ENCODE results near the gene MAP2K6. TPM values are rescaled to one million over a fixed set of nuclear protein-coding genes. Genes with fewer than 3 reads are reported as not detected.

Gene MAP2K6
- total and polyA plus RNA-seq, 2 of the 8 experiments (the other 6 are each of a cell fraction or from before 2014, with no cell fraction given), result 11.0 to 44.1 TPM

DNA sequence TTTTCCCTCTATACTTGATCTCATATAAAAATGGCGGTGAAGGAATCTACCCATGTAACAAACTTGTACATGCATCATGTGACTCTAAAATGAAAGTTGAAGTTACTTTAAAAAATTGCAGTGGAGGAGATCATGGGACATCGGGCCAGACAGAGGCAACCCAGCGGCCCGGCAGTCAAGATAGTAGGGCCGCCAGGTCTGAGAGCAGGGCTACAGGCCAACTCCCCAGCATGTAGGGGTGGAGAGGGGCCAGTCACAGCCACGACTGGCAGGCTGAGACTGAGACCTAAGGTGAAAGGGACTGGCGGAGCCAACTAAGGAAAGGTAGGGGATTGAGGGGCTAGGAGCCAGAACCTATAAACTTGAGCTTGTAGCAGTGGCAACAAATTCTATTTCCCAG is 150.9 kb downstream of the MAP2K6 start (continued):
- TF ChIP-seq, protein P1, sequence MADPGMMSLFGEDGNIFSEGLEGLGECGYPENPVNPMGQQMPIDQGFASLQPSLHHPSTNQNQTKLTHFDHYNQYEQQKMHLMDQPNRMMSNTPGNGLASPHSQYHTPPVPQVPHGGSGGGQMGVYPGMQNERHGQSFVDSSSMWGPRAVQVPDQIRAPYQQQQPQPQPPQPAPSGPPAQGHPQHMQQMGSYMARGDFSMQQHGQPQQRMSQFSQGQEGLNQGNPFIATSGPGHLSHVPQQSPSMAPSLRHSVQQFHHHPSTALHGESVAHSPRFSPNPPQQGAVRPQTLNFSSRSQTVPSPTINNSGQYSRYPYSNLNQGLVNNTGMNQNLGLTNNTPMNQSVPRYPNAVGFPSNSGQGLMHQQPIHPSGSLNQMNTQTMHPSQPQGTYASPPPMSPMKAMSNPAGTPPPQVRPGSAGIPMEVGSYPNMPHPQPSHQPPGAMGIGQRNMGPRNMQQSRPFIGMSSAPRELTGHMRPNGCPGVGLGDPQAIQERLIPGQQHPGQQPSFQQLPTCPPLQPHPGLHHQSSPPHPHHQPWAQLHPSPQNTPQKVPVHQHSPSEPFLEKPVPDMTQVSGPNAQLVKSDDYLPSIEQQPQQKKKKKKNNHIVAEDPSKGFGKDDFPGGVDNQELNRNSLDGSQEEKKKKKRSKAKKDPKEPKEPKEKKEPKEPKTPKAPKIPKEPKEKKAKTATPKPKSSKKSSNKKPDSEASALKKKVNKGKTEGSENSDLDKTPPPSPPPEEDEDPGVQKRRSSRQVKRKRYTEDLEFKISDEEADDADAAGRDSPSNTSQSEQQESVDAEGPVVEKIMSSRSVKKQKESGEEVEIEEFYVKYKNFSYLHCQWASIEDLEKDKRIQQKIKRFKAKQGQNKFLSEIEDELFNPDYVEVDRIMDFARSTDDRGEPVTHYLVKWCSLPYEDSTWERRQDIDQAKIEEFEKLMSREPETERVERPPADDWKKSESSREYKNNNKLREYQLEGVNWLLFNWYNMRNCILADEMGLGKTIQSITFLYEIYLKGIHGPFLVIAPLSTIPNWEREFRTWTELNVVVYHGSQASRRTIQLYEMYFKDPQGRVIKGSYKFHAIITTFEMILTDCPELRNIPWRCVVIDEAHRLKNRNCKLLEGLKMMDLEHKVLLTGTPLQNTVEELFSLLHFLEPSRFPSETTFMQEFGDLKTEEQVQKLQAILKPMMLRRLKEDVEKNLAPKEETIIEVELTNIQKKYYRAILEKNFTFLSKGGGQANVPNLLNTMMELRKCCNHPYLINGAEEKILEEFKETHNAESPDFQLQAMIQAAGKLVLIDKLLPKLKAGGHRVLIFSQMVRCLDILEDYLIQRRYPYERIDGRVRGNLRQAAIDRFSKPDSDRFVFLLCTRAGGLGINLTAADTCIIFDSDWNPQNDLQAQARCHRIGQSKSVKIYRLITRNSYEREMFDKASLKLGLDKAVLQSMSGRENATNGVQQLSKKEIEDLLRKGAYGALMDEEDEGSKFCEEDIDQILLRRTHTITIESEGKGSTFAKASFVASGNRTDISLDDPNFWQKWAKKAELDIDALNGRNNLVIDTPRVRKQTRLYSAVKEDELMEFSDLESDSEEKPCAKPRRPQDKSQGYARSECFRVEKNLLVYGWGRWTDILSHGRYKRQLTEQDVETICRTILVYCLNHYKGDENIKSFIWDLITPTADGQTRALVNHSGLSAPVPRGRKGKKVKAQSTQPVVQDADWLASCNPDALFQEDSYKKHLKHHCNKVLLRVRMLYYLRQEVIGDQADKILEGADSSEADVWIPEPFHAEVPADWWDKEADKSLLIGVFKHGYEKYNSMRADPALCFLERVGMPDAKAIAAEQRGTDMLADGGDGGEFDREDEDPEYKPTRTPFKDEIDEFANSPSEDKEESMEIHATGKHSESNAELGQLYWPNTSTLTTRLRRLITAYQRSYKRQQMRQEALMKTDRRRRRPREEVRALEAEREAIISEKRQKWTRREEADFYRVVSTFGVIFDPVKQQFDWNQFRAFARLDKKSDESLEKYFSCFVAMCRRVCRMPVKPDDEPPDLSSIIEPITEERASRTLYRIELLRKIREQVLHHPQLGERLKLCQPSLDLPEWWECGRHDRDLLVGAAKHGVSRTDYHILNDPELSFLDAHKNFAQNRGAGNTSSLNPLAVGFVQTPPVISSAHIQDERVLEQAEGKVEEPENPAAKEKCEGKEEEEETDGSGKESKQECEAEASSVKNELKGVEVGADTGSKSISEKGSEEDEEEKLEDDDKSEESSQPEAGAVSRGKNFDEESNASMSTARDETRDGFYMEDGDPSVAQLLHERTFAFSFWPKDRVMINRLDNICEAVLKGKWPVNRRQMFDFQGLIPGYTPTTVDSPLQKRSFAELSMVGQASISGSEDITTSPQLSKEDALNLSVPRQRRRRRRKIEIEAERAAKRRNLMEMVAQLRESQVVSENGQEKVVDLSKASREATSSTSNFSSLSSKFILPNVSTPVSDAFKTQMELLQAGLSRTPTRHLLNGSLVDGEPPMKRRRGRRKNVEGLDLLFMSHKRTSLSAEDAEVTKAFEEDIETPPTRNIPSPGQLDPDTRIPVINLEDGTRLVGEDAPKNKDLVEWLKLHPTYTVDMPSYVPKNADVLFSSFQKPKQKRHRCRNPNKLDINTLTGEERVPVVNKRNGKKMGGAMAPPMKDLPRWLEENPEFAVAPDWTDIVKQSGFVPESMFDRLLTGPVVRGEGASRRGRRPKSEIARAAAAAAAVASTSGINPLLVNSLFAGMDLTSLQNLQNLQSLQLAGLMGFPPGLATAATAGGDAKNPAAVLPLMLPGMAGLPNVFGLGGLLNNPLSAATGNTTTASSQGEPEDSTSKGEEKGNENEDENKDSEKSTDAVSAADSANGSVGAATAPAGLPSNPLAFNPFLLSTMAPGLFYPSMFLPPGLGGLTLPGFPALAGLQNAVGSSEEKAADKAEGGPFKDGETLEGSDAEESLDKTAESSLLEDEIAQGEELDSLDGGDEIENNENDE (IDR thresholded peaks at IDR 0.05; ENCODE audit: insufficient replicate concordance, low read length), result no peak
- TF ChIP-seq, protein P2, sequence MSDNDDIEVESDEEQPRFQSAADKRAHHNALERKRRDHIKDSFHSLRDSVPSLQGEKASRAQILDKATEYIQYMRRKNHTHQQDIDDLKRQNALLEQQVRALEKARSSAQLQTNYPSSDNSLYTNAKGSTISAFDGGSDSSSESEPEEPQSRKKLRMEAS (IDR thresholded peaks at IDR 0.05), result no peak
- TF ChIP-seq NANOG (IDR thresholded peaks at IDR 0.05; ENCODE audit: insufficient read depth, low read depth, low read length, poor library complexity, severe bottlenecking) (no peak), FOSL1 (IDR thresholded peaks at IDR 0.05; ENCODE audit: insufficient read depth, low read depth, low read length) (no peak), BRCA1 (IDR thresholded peaks at IDR 0.05; ENCODE audit: low read depth, low read length) (no peak), CHD1 (IDR thresholded peaks at IDR 0.05; ENCODE audit: low read depth, low read length) (no peak), POLR2AphosphoS5 (IDR thresholded peaks at IDR 0.05; ENCODE audit: low read depth, low read length) (no peak), EP300 (IDR thresholded peaks at IDR 0.05; ENCODE audit: borderline replicate concordance in 1 of 2, low read depth in 2 of 2, low read length in 2 of 2) (no peak), CREB1 (IDR thresholded peaks at IDR 0.05) (no peak), SIN3A (conservative IDR thresholded peaks at IDR 0.05 in 1 of 2, IDR thresholded peaks at IDR 0.05 in 1 of 2; ENCODE audit: low read depth in 1 of 2, low read length in 2 of 2) (no peak), JUN (IDR thresholded peaks at IDR 0.05; ENCODE audit: low read depth, low read length) (no peak), SIRT6 (IDR thresholded peaks at IDR 0.05; ENCODE audit: low read length) (no peak)

Data from H1 (cell line).